CD4-positive, alpha-beta T cell treated with Interleukin-17A for 4 hours (primary cell): ENCODE data around the gene GABRA5.

ENCODE experiments used
- DNase-seq: peaks from one replicate; pipeline ENCODE4 v3.0.0-alpha.2; 2020; ENCODE audit warnings: mixed read lengths

Gene GABRA5

GRCh38 chr15:26934848-26935247, 68.0 kb downstream of the GABRA5 start:
- no peak for DNase-seq

DNA sequence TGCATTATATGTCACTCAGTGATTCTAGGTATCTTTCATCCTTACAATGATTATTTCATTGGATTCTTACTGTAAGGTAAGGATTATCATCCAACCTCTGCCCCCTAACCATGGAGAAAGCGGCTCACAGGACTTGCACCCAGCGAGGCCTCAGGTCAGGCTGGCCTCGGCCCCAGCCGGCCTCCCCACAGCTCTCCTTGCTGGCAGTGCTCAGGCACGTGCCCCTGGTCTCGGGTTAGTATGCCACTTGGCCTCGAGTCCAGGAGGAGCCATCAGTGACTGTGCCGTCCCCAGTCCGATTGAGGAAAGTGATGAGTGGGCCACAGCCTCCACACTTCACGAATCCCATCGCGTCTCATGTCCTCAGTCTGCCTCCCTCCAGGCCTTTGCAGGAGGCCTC, 68.5 kb downstream of the GABRA5 start:
- no peak for DNase-seq

GRCh38 chr15:26936502-26936901, 69.6 kb downstream of the GABRA5 start:
- no peak for DNase-seq

GRCh38 chr15:26937134-26937533, 70.3 kb downstream of the GABRA5 start:
- no peak for DNase-seq

DNA sequence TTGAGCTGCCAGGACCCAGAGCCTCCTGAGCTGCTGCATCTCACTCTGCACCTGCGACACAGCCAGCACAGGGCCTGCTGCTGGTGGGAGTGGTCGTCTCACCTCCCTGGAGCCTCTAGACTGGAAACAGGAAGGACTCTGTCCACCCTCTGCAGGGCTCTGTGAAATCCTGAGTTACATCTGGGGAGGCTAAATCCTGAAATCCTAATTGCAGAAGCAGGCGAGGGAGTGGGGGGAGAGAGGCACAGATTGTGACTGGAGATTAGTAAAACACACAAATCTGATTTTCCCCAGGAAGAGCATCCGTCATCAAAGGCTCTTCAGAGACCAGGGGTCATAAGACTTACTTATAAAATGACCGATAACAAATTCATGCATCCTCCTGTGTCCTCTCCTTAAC, 72.5 kb downstream of the GABRA5 start:
- DNase-seq = no peak

- DNase-seq = no peak
Observed at GRCh38 chr15:26941489-26941888, 74.6 kb downstream of the GABRA5 start.

GRCh38 chr15:26943866-26944265, 77.0 kb downstream of the GABRA5 start:
- no peak for DNase-seq

DNA sequence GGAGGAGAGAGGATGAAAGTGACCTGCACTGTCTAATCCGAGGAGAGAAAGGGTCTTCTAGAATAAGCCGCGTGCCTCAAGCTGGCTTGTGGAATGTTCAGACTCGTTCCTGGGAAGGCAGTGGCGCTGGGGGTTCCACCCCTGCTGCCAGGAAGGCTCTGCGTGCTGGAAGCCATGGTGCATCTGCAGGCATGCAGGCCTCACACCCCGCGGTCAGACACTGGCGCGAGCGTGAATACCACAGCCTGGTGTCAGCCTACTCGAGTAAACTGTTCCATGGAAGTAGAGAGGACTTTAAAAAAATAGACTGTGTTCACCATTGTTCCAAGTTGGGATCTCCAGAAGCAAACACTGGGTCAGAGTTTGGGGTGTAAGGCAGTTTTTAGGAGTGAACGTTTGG, 78.2 kb downstream of the GABRA5 start:
- DNase-seq = no peak

GRCh38 chr15:26950001-26950400, 83.1 kb downstream of the GABRA5 start:
- no peak for DNase-seq

- DNase-seq = no peak
Observed at GRCh38 chr15:26954403-26954802, 87.5 kb downstream of the GABRA5 start.

DNA sequence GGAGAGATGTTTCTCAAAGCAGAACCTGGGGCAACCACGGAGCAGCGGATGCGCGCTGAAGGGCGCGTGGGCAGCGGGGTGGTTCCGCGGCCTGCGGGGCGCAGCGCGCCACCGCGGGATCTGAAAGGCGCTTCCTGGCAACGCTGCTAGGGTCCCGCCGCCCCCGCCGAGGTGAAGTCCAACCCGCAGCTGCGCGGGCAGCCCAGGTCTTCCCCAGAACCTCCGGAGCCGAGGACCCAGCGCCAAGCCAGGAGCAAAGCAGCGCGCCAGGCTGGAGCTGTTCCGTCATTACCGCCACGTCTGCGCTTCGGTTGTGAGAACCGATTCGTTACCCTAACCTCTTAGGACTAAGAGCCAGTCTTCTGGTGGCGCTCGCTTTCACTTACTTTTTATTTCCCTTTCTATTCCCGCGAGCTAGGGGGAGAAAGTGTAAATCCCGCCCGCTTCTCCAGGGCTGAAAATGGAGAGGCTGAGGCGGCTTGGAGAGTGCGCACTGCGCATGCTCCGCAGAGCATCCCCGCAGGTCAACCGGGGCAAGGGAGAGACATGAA, 100.9 kb downstream of the GABRA5 start:
- DNase-seq = no peak

GRCh38 chr15:26968806-26969205, 101.9 kb downstream of the GABRA5 start:
- DNase-seq = no peak

GRCh38 chr15:26970712-26971210, 103.9 kb downstream of the GABRA5 start, which contains the start of gene GABRG3:
Gene GABRG3 (plus strand): TSS chr15:26971181.
- DNase-seq = no peak

- no peak for DNase-seq
Observed at GRCh38 chr15:26971271-26972018, 104.6 kb downstream of the GABRA5 start.

DNA sequence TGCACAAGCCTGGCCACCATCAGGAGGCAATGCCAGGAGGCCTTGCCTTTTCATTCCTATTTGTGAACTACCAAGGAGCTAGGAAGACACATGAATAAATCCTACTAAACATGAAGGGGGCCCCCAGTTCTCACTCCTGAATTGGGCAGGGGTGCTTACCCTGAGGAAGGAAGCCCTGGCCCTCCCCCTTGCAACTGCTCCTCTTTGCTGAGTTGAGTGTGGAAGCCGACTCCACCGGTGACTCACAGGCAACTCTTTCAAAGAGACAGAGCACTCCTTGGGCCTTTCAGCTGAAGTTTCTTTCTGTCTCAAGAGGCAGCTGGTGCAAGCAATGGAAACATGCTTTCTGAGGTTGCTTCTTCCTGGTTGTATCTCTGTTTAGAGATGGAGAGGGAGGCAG, 105.8 kb downstream of the GABRA5 start:
- no peak for DNase-seq

DNA sequence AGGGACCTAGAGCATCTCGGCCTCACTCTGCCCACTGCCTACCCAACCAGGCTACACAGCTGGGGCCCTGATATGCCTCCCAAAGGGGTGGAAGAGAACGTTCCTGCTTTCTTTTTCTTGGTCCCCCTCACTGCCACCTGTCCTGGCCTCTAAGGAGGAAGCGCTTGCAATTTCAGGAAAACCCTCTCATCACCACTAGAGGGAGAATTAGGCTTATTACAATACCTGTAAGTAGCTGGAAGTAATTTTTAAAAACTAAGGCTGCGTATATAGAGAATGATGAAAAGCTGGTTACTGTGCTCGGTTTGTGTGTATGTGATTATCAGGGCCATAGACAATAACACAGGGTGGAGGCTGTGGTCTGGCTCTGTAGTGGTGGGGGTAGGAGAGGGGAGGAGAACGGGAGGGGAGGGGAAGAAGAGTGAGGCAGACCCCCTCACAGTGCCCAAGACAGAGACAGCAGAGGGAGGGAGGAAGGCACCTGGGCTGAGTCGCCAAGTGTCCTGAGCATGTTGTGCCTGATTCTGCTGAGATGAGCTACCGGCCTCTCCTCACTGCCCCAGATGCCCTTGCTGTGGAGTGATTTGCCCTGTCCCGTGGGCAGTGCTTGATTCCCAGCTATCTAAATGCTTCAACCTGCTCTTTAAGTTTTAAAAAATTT, 107.4 kb downstream of the GABRA5 start:
- DNase-seq = no peak

DNA sequence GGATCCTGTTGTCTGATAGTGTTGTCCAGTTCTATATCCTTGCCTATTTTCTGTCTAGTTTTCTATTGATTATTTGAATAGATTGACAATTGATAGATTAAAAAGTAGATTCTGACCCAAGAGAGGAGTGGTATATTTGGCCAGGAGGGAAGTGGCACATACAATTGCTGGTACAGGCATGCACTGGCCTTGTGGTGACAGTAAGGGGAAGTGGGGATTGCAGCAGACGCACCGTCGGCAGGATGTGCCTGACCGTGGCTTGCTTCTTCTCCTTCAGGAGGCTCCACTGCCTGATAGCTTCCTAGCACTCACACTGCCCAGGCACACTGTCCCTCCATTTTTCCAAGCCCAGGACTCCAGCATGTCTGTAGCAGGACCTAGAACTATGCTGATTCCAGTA, 114.6 kb downstream of the GABRA5 start:
- no peak for DNase-seq

DNA sequence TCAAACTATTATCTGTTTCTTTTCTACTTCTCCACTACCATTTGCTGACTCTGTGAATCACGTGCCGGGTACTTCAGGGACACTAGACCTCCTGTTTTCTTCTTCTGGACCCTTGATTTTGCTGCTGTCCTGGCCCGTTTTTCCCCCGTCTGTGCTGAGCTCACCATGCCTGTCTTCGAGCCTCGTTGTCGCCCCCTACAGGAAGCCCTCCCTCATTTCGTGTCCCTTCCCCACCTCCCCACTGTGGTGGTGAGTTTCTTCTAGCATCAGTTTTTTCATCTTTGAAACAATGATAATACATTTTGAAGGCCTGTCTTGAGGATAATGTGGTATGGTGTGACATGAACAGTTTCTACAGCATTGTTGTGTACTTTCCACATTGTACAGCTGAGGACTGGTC, 117.0 kb downstream of the GABRA5 start:
- no peak for DNase-seq

- DNase-seq = no peak
Observed at GRCh38 chr15:26985050-26985449, 118.2 kb downstream of the GABRA5 start.

- DNase-seq = no peak
Observed at GRCh38 chr15:26996250-26996649, 129.4 kb downstream of the GABRA5 start.
